Superior temporal gyrus (tissue), 1 donor: ENCODE measurements around the gene C14orf180.

Experiments used
- DNase-seq: peaks from one replicate; pipeline ENCODE4 v3.0.0-alpha.2; 2016; ENCODE audit errors: extremely low spot score

C14orf180 gene

GRCh38 chr14:104593710-104594136 is 14.2 kb downstream of the C14orf180 start:
- DNase-seq, result no peak

- no peak for DNase-seq
Observed at GRCh38 chr14:104594310-104595046, 14.9 kb downstream of the C14orf180 start.

- no peak for DNase-seq
Observed at GRCh38 chr14:104595116-104595675, 15.6 kb downstream of the C14orf180 start.

- DNase-seq, result no peak
Observed at GRCh38 chr14:104595911-104596450, 16.4 kb downstream of the C14orf180 start.

GRCh38 chr14:104596451-104596918 is 16.9 kb downstream of the C14orf180 start:
- DNase-seq, result no peak

- DNase-seq, result no peak
Observed at GRCh38 chr14:104596927-104597351, 17.4 kb downstream of the C14orf180 start.

- DNase-seq, result no peak
Observed at GRCh38 chr14:104597576-104597975, 18.0 kb downstream of the C14orf180 start.

- DNase-seq, result peak; percentile 47
Observed at GRCh38 chr14:104598039-104598909, 18.7 kb downstream of the C14orf180 start.

- DNase-seq, result no peak
Observed at GRCh38 chr14:104598910-104599273, 19.3 kb downstream of the C14orf180 start.

GRCh38 chr14:104599446-104599845 is 19.9 kb downstream of the C14orf180 start:
- no peak for DNase-seq

- DNase-seq, result peak; percentile 66
Observed at GRCh38 chr14:104600141-104600643, 20.6 kb downstream of the C14orf180 start.

GRCh38 chr14:104600805-104601204 is 21.2 kb downstream of the C14orf180 start:
- no peak for DNase-seq

GRCh38 chr14:104601786-104602185 is 22.2 kb downstream of the C14orf180 start:
- peak; percentile 35 for DNase-seq

- no peak for DNase-seq
Observed at GRCh38 chr14:104602315-104602932, 22.9 kb downstream of the C14orf180 start.

- DNase-seq, result no peak
Observed at GRCh38 chr14:104602933-104603325, 23.4 kb downstream of the C14orf180 start.

GRCh38 chr14:104603711-104604401 is 24.3 kb downstream of the C14orf180 start:
- DNase-seq, result no peak

- DNase-seq, result peak; percentile 55
Observed at GRCh38 chr14:104604458-104605449, 25.2 kb downstream of the C14orf180 start, which contains the start of gene TMEM179. TMEM179 (minus strand) TSS chr14:104604772; CDS start chr14:104604741, 31 bp downstream.

GRCh38 chr14:104609666-104610065 is 30.1 kb downstream of the C14orf180 start:
- DNase-seq, result no peak

GRCh38 chr14:104610749-104611310 is 31.3 kb downstream of the C14orf180 start:
- no peak for DNase-seq
